H9 (cell line): ENCODE results near the gene GALNT13. TPM values are rescaled to one million over a fixed set of nuclear protein-coding genes. Genes with fewer than 3 reads are reported as not detected.

ENCODE experiments used
- DNase-seq: peaks from one replicate; pipeline ENCODE4 v3.0.0-alpha.2; 2017
- H2AFZ ChIP-seq: one replicate; pipeline ENCODE4 v1.6.1; 2013; ENCODE audit warnings: mild to moderate bottlenecking, low read length, control low read depth, moderate library complexity
- H2AK5ac ChIP-seq: 2 replicates; pipeline ENCODE4 v1.6.1; 2013; ENCODE audit warnings: low read length, control low read depth, mixed read lengths; ENCODE audit not compliant: insufficient read length
- H2BK120ac ChIP-seq: one replicate; pipeline ENCODE4 v1.6.1; 2013; ENCODE audit warnings: low read depth, mild to moderate bottlenecking, low read length, control low read depth, inconsistent platforms; ENCODE audit not compliant: poor library complexity, severe bottlenecking
- H2BK12ac ChIP-seq: 2 replicates; pipeline ENCODE4 v1.6.1; 2013; ENCODE audit warnings: low read length, control low read depth, mixed read lengths, low read depth; ENCODE audit not compliant: insufficient read length
- H2BK15ac ChIP-seq: 2 replicates; pipeline ENCODE4 v1.6.1; 2013; ENCODE audit warnings: low read depth, low read length, control low read depth
- H2BK20ac ChIP-seq: one replicate; pipeline ENCODE4 v1.6.1; 2013; ENCODE audit warnings: low read depth, mild to moderate bottlenecking, low read length, control low read depth, inconsistent platforms; ENCODE audit not compliant: poor library complexity, severe bottlenecking
- H2BK5ac ChIP-seq: 2 replicates; pipeline ENCODE4 v1.6.1; 2013; ENCODE audit warnings: low read length, control low read depth, mixed read lengths; ENCODE audit not compliant: insufficient read length
- H3K14ac ChIP-seq: 2 replicates; pipeline ENCODE4 v1.6.1; 2013; ENCODE audit warnings: low read length, control low read depth; ENCODE audit not compliant: insufficient read depth
- H3K18ac ChIP-seq: 2 replicates; pipeline ENCODE4 v1.6.1; 2013; ENCODE audit warnings: low read depth, mild to moderate bottlenecking, mixed read lengths, low read length, control low read depth; ENCODE audit not compliant: insufficient read length
- H3K23ac ChIP-seq: 2 replicates; pipeline ENCODE4 v1.6.1; 2013; ENCODE audit warnings: low read length, control low read depth, mixed read lengths, low read depth; ENCODE audit not compliant: insufficient read length
- H3K23me2 ChIP-seq: 2 replicates; pipeline ENCODE4 v1.6.1; 2013; ENCODE audit warnings: low read depth, mild to moderate bottlenecking, mixed read lengths, low read length, control low read depth; ENCODE audit not compliant: insufficient read length, poor library complexity, severe bottlenecking
- H3K27ac ChIP-seq: 2 replicates; pipeline ENCODE4 v1.5.1; 2013; ENCODE audit warnings: low read length, control low read depth, mixed read lengths, low read depth; ENCODE audit not compliant: insufficient read length
- H3K27me3 ChIP-seq: 2 replicates; pipeline ENCODE4 v1.6.1; 2013; ENCODE audit warnings: low read length, control low read depth, inconsistent platforms; ENCODE audit not compliant: insufficient read depth
- H3K4ac ChIP-seq: 2 replicates; pipeline ENCODE4 v1.6.1; 2013; ENCODE audit warnings: low read depth, mild to moderate bottlenecking, control low read depth, inconsistent platforms, low read length, moderate library complexity
- H3K4me1 ChIP-seq: 2 replicates; pipeline ENCODE4 v1.6.1; 2013; ENCODE audit warnings: low read length, control low read depth, inconsistent platforms; ENCODE audit not compliant: insufficient read depth
- H3K4me2 ChIP-seq: 2 replicates; pipeline ENCODE4 v1.6.1; 2013; ENCODE audit warnings: low read length, control low read depth, mixed read lengths; ENCODE audit not compliant: insufficient read length, insufficient read depth
- H3K56ac ChIP-seq: 2 replicates; pipeline ENCODE4 v1.6.1; 2013; ENCODE audit warnings: low read depth, mild to moderate bottlenecking, mixed read lengths, low read length, control low read depth; ENCODE audit not compliant: insufficient read length
- H3K79me1 ChIP-seq: 2 replicates; pipeline ENCODE4 v1.6.1; 2013; ENCODE audit warnings: low read depth, mild to moderate bottlenecking, moderate library complexity, low read length, control low read depth, inconsistent platforms; ENCODE audit not compliant: insufficient read depth, poor library complexity, severe bottlenecking
- H3K79me2 ChIP-seq: 2 replicates; pipeline ENCODE4 v1.6.1; 2013; ENCODE audit warnings: low read length, control low read depth, inconsistent platforms; ENCODE audit not compliant: insufficient read depth
- H3K9ac ChIP-seq: 2 replicates; pipeline ENCODE4 v1.6.1; 2013; ENCODE audit warnings: low read length, control low read depth, mixed read lengths; ENCODE audit not compliant: insufficient read length; ENCODE audit errors: extremely low read depth
- H3K9me3 ChIP-seq: one replicate; pipeline ENCODE4 v1.6.1; 2013; ENCODE audit warnings: low read depth, low read length, inconsistent platforms; ENCODE audit not compliant: control insufficient read depth
- H3T11ph ChIP-seq: one replicate; pipeline ENCODE4 v1.6.1; 2013; ENCODE audit warnings: mild to moderate bottlenecking, low read length, control low read depth, inconsistent platforms
- H4K20me1 ChIP-seq: one replicate; pipeline ENCODE4 v1.6.1; 2013; ENCODE audit not compliant: control insufficient read depth, insufficient read length, insufficient read depth
- H4K5ac ChIP-seq: 2 replicates; pipeline ENCODE4 v1.6.1; 2013; ENCODE audit warnings: low read depth, mild to moderate bottlenecking, mixed read lengths, low read length, control low read depth; ENCODE audit not compliant: insufficient read length
- H4K8ac ChIP-seq: replicated peaks from 2 replicates; pipeline ENCODE4 v1.6.1; 2013; ENCODE audit warnings: low read length, control low read depth, mixed read lengths, low read depth; ENCODE audit not compliant: insufficient read length
- H4K91ac ChIP-seq: 2 replicates; pipeline ENCODE4 v1.6.1; 2013; ENCODE audit warnings: low read depth, mild to moderate bottlenecking, moderate library complexity, mixed read lengths, low read length, control low read depth; ENCODE audit not compliant: insufficient read length
- H3K27ac Mint-ChIP-seq, 3 experiments: 2 replicates in 2 of 3; 3 replicates in 1 of 3; pipeline ENCODE4 v1.8.0; 2020 to 2021; ENCODE audit warnings: mixed read lengths in 3 of 3, mild to moderate bottlenecking in 1 of 3, moderate library complexity in 1 of 3
- H3K27me3 Mint-ChIP-seq: 2 replicates; pipeline ENCODE4 v1.8.0; 2021; ENCODE audit warnings: low read depth, mild to moderate bottlenecking, moderate library complexity, mixed read lengths
- H3K36me3 Mint-ChIP-seq, 3 experiments: 2 replicates in 2 of 3; 3 replicates in 1 of 3; pipeline ENCODE4 v1.8.0; 2020 to 2021; ENCODE audit warnings: low read depth in 3 of 3, mixed read lengths in 3 of 3; ENCODE audit not compliant: insufficient read depth in 1 of 3
- H3K4me1 Mint-ChIP-seq, 2 experiments: 2 replicates each; pipeline ENCODE4 v1.8.0; 2020; ENCODE audit warnings: mixed read lengths in 2 of 2
- H3K4me3 Mint-ChIP-seq, 2 experiments: 2 replicates in 1 of 2; 3 replicates in 1 of 2; pipeline ENCODE4 v1.8.0; 2020 to 2021; ENCODE audit warnings: mild to moderate bottlenecking in 2 of 2, mixed read lengths in 2 of 2, moderate library complexity in 1 of 2
- H3K9me3 Mint-ChIP-seq, 2 experiments: 2 replicates in 1 of 2; 3 replicates in 1 of 2; pipeline ENCODE4 v1.8.0; 2020; ENCODE audit warnings: mild to moderate bottlenecking in 2 of 2, mixed read lengths in 2 of 2, moderate library complexity in 1 of 2
- CTCF ChIP-seq: fragments of 200-600 bp; sonication (generic); conservative IDR thresholded peaks from 3 replicates; pipeline ENCODE4 v1.8.0; 2021; ENCODE audit warnings: antibody characterized with exemption, mild to moderate bottlenecking
- WGBS: extraction: QIAGEN DNeasy Blood & Tissue Kit; methylation state at CpG from one replicate; pipeline ENCODE4 v1.1.7; 2013; ENCODE audit warnings: missing lambda C conversion rate, low lambda C conversion rate, mixed read lengths; ENCODE audit not compliant: insufficient read length; ENCODE audit errors: extremely low coverage; 5-methylcytosine and 5-hydroxymethylcytosine counted together
- total RNA-seq: library from RNA; stranded (reverse); gene quantifications from 2 replicates; pipeline ENCODE4 v1.2.1, GENCODE V29; 2021

Gene GALNT13
- total RNA-seq, 1 experiment from 2014 or later, result 6.6 TPM

DNA sequence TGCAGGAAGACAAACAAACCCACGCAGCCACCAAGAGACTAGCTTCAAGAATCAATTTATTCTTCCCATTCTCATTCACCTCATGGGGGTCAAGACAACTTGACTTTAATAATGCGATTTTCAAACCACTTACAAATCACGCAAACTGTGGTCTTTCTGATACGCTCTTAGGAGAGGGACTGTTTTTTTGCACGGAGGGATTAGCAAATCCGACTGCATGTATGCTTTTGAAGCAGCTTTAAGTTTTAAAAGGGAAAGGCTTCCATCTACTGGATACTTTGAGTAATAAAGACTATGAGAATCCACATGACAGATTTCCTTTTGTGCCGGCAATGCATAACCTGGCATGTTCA is 503.8 kb downstream of the GALNT13 start:
- Histone ChIP-seq H3K79me1 (no peaks in the 10 kb centered on the region), H3K9me3 (no peaks in the 10 kb centered on the region), H4K20me1 (no peaks in the 10 kb centered on the region), H2BK12ac (no peak overlapping the region), H3K27ac (no peak overlapping the region), H2BK20ac (no peak overlapping the region), H3K79me2 (no peaks in the 10 kb centered on the region), H3K27me3 (no peaks in the 10 kb centered on the region), H3K18ac (no peak overlapping the region), H2BK5ac (no peak overlapping the region), H3K9ac (no peak overlapping the region), H4K91ac (no peak overlapping the region), H3K23me2 (no peaks in the 10 kb centered on the region), H2BK120ac (no peak overlapping the region), H3K4me2 (no peak overlapping the region), H3K4me1 (peaks cover 3% of the 10 kb centered on the region; the same call in 1 of the 2 replicates), H2AK5ac (no peak overlapping the region), H2AFZ (no peak overlapping the region), H3K4ac (no peak overlapping the region), H3T11ph (no peak overlapping the region), H4K8ac (no peak overlapping the region), H4K5ac (no peak overlapping the region), H3K56ac (no peak overlapping the region), H3K14ac (no peak overlapping the region), H2BK15ac (no peak overlapping the region), H3K23ac (no peak overlapping the region)
- H3K4me3 Mint-ChIP-seq, result no peak overlapping the region
- no peak for DNase-seq
- H3K9me3 Mint-ChIP-seq, result no peaks in the 10 kb centered on the region
- no peaks in the 10 kb centered on the region for H3K36me3 Mint-ChIP-seq
- peak; percentile 73 for TF ChIP-seq CTCF
- H3K27me3 Mint-ChIP-seq, result no peaks in the 10 kb centered on the region
- no peak overlapping the region for H3K27ac Mint-ChIP-seq
- no CpG with 5 or more reads among the region's 7 CpGs for WGBS
- peaks cover 16 to 17% of the 10 kb centered on the region in 2 experiments for H3K4me1 Mint-ChIP-seq
